Ectodermal cell (in vitro differentiated cells): Measurements from ENCODE around the gene KHSRP.
"Not testable (repeated sequence)": the region's sequence is repeated elsewhere in the genome, so short reads cannot be mapped to it uniquely, and the experiment has no call there.

ENCODE experiments used
- H3K27ac ChIP-seq: 2 replicates; pipeline ENCODE4 v1.7.0; 2013; ENCODE audit warnings: mild to moderate bottlenecking, low read depth, low read length; ENCODE audit not compliant: insufficient read depth, poor library complexity, severe bottlenecking
- H3K27me3 ChIP-seq: 2 replicates; pipeline ENCODE4 v1.7.0; 2013; ENCODE audit warnings: mild to moderate bottlenecking, low read length; ENCODE audit not compliant: insufficient read depth, control insufficient read depth, poor library complexity, severe bottlenecking
- H3K36me3 ChIP-seq: one replicate; pipeline ENCODE4 v1.7.0; 2013; ENCODE audit warnings: low read length; ENCODE audit not compliant: control insufficient read depth, insufficient read depth
- H3K4me1 ChIP-seq: one replicate; pipeline ENCODE4 v1.7.0; 2013; ENCODE audit warnings: low read length; ENCODE audit not compliant: control insufficient read depth, insufficient read depth
- H3K4me3 ChIP-seq: 2 replicates; pipeline ENCODE4 v1.7.0; 2013; ENCODE audit warnings: low read depth, low read length, control low read depth; ENCODE audit not compliant: insufficient read depth
- H3K9me3 ChIP-seq: 2 replicates; pipeline ENCODE4 v1.7.0; 2013; ENCODE audit warnings: mild to moderate bottlenecking, low read length, moderate library complexity; ENCODE audit not compliant: control insufficient read depth
- WGBS, 2 experiments: methylation state at CpG; one replicate each; pipeline ENCODE4 v1.1.7; 2013; ENCODE audit warnings: missing lambda C conversion rate in 2 of 2; 5-methylcytosine and 5-hydroxymethylcytosine counted together

Gene KHSRP

DNA sequence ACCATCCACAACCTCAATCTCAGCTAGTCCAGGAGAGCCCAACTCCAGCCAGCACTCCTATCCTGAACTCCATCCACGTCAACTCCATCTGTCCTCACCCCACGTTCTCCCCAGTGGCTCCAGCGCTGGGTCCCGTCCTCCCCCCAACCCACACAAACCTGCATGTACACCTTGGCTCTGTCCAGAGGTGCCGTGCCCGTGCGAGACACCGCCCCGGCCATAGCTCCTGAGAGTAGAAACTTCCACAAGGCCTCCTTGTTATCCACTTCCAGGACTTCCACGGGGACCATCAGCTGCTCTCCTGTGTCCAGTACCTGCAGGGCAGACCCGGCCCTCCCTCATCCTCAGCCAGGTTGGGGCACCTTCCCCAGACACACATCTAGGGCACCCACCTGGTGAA, 7.3 kb upstream of the KHSRP start:
- Histone ChIP-seq H3K27ac (no peak overlapping the region), H3K27me3 (peaks cover 8% of the 10 kb centered on the region), H3K4me1 (no peaks in the 10 kb centered on the region), H3K9me3 (no peaks in the 10 kb centered on the region), H3K36me3 (no peaks in the 10 kb centered on the region), H3K4me3 (no peak overlapping the region)
- 90 to 93% methylated on average over 11 of the region's 11 CpGs for WGBS, 2 experiments

DNA sequence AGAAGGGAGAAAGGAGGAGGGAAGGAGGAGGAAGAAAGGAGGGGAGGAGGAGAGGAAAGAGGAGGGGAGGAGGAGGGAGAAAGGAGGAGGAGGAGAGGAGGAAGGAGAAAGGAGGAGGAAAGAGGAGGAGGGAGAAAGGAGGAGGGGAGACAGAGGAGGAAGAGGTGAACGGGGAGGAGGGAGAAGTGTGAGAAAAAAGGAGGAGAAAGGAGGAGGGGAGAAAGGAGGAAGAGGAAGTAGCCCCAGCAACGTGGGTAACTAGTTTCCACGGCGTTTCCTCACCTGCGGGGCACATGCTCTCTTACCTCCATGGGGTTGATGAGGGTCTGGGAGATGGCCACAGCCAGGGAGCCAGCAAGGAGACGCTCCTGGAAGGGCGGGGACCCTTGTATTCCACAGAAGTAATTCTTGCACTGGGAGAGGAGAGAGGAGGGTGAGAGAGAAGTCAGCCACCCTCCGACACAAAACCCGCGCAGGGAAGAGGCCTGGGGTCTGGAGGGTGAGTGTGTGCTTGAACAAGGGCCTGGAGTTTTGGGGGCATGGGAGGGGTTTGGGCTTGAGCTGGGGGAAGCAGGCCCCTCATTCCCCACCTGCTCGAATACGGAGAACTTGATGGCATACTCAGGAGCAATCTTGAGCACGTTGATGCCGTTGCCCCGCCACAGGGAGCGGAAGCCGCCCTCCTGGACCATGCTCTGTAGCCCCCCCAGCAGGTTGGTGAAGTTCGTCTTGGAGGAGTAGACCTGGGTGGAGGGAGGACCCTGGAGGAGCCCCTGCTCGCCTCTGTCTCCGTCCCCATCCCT, 5.0 kb upstream of the KHSRP start:
- Histone ChIP-seq H3K9me3 (no peaks in the 10 kb centered on the region), H3K27me3 (peaks cover 8% of the 10 kb centered on the region), H3K27ac (no peak overlapping the region), H3K36me3 (no peaks in the 10 kb centered on the region), H3K4me3 (no peak overlapping the region), H3K4me1 (no peaks in the 10 kb centered on the region)
- WGBS, 2 experiments: 66 to 67% methylated on average over 20 of the region's 20 CpGs

DNA sequence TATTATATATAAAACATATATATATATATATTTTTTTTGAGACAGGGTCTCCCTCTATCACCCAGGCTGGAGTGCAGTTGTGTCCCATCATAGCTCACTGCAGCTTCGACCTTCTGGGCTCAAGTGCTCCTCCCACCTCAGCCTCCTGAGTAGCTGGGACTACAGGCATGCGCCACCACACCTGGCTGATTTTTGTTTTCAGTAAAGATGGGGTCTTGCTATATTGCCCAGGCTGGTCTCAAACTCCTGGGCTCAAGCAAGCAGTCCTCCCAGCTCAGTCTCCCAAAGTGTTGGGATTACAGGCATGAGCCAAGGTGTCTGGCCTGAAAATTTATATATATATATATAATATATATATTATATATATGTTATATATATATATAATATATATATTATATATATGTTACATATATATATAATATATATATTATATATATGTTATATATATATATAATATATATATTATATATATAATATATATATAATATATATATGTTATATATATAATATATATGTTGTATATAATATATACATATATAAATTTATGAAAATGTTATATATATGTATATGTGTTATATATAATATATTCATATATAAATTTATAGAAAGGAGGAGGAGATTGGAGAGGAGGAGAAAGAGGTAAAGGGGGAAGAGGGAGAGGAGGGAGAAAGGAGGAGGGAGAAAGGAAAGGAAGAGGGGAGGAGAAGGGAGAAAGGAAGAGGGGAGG, 4.2 kb upstream of the KHSRP start:
- 82 to 92% methylated on average over 2 of the region's 2 CpGs for WGBS, 2 experiments
- not testable (repeated sequence) for H3K9me3 ChIP-seq, H3K4me3 ChIP-seq

DNA sequence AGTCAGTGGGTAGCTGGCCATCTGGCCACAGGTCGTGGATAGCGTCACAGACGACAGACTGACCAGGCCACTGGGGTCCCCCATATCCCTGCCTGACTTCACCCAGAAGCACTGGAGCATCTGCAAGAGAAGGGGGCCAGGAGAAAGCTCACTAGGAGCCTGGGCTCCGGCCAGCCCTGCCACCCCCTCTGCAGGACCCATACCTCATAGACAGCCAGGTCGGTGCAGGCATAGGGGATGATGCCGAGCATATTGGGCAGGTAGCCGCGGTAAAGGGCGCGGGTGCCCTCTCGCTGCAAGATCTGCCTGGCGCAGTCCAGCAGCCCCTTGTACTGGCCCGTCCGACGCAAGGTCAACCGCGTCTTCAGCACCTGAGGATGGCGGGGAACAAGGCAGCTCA, 2.5 kb upstream of the KHSRP start:
- Histone ChIP-seq H3K36me3 (no peaks in the 10 kb centered on the region), H3K4me1 (no peaks in the 10 kb centered on the region), H3K27me3 (peaks cover 8% of the 10 kb centered on the region), H3K4me3 (no peak overlapping the region), H3K27ac (no peak overlapping the region), H3K9me3 (no peaks in the 10 kb centered on the region)
- 94 to 96% methylated on average over 18 of the region's 18 CpGs for WGBS, 2 experiments

More for the DNA sequence above, 4.2 kb upstream of the KHSRP start:
- H3K4me1 ChIP-seq, H3K27ac ChIP-seq, H3K36me3 ChIP-seq, H3K27me3 ChIP-seq: not testable (repeated sequence)

DNA sequence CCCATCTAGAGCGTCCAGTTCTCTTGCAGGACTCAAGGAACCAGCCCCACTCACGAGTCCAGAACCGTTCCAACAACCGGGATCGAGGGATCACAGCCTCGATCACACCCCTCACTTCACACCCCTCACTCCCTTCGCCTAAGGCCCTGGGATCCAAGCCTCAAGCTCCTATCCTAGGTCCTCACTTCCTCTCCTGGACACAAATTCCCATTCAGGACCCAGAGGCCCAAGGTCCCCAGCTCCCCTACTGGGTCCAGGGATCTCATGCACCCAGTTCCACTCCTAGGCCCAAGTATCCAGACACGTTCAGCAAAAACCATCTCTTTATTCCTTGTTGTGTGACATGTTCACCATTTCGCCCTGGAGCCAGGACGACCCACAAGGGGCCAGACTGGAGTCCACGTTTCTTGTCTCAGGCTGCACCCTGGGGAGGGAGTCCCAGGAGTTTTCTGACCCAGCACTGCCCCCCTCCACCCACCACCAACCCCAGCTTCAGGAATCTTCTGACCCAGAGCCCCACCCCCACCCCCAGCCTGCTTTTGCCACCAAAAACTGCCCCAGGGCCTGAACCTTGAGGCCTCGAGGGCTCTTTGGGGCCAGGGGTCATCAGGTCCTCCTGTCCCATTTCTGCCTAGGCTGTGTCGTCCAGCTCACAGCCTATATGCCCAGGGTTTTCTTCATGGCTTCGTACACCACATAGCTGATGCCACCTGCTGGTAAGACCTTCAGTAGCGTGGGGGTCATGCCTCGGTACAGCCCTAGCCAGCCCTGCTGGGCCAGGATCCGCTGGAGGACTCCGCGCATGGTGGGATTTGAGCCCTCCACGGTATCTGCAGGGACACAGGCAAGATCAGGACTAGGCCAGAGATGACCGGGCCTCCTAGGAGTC, 1.4 kb upstream of the KHSRP start:
- H3K9me3 ChIP-seq: no peaks in the 10 kb centered on the region
- 93% methylated on average over 21 of the region's 21 CpGs for WGBS, 2 experiments
- no peaks in the 10 kb centered on the region for H3K4me1 ChIP-seq
- H3K4me3 ChIP-seq: peak overlapping the region; percentile 7
- H3K36me3 ChIP-seq: peaks cover 4% of the 10 kb centered on the region
- peaks cover 8% of the 10 kb centered on the region for H3K27me3 ChIP-seq
- H3K27ac ChIP-seq: peak overlapping the region; percentile 52

DNA sequence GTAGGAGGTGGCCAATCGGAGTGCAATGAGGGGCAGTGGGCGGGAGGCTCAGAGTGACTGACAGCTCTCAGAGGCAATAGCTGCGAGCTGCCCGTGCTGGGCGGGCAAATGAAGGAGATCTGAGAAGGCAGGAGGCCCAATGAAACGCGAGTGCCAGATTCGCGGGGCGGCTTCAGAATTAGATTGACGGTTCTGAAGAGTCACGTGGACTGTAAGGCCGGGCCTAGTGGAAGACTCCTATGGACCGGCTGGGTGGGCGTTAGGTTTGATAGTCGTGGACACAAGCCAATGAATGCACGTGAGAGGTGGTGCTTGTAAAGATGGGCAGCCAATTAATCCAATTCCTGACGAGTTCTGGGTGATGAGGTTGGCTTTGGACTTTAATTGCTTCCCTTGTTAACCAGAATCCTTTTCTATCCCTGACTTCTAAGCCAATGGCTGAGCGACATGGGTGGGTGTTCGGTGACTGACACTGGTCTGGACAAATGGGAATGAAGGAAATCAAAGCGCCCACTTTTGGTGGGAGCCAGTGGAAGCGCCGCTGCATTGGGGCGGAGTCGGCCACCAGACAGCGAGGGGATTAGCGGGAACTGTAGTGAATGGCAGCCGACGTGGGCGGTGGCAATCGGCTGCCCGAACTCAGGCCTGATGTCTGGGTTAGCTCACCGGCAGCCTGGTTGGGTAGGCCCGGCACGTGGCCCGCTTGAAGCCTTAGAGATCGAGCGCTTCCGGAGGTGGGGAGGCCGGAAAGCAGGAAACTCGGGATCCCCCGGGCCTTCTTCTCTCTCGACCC, 524 bp upstream of the KHSRP start:
- Histone ChIP-seq H3K36me3 (peaks cover 11% of the 10 kb centered on the region), H3K9me3 (no peaks in the 10 kb centered on the region), H3K27me3 (peaks cover 8% of the 10 kb centered on the region), H3K27ac (peak overlapping the region; percentile 52), H3K4me1 (no peaks in the 10 kb centered on the region), H3K4me3 (peak overlapping the region; percentile 7)
- WGBS, 2 experiments: 13% methylated on average over 43 of the region's 43 CpGs

DNA sequence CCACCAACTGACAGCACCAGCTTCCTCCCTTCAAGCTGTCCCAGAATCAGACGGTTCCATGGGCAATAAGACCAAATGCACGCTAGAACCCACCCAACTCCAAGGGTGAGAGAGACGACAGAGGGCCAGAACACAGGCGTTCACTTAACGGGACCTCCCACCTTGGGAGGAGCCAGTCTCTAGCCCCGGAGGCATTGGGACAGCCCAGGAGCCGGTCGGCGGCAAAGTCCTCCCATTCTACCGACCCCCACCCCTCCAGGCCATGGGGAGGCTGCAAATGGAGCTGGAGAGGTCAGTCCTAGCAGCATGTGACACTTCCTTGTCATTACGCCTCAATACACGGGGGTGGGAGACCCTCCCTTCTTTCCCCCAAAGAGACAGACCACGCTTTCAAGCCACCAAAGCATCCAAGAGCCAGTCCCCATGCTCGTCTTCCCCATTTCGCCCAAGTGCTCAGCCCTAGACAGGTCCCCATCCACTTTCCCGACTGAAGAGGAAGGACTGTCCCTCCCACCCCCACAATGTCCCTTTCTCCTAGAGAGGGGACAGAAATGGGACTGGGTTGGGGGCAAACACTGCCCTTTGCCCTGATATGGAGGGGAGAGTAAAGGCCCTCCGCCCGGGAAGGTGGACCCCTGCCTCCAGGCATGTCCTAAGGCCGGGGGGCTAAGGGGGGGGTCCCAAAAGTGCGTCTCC, 964 bp downstream of the KHSRP start:
- Histone ChIP-seq H3K27ac (no peak overlapping the region), H3K4me1 (no peaks in the 10 kb centered on the region), H3K9me3 (no peaks in the 10 kb centered on the region), H3K27me3 (no peaks in the 10 kb centered on the region), H3K4me3 (peak overlapping the region; percentile 79), H3K36me3 (peaks cover 26% of the 10 kb centered on the region)
- 1% methylated on average over 20 of the region's 20 CpGs for WGBS, 2 experiments

DNA sequence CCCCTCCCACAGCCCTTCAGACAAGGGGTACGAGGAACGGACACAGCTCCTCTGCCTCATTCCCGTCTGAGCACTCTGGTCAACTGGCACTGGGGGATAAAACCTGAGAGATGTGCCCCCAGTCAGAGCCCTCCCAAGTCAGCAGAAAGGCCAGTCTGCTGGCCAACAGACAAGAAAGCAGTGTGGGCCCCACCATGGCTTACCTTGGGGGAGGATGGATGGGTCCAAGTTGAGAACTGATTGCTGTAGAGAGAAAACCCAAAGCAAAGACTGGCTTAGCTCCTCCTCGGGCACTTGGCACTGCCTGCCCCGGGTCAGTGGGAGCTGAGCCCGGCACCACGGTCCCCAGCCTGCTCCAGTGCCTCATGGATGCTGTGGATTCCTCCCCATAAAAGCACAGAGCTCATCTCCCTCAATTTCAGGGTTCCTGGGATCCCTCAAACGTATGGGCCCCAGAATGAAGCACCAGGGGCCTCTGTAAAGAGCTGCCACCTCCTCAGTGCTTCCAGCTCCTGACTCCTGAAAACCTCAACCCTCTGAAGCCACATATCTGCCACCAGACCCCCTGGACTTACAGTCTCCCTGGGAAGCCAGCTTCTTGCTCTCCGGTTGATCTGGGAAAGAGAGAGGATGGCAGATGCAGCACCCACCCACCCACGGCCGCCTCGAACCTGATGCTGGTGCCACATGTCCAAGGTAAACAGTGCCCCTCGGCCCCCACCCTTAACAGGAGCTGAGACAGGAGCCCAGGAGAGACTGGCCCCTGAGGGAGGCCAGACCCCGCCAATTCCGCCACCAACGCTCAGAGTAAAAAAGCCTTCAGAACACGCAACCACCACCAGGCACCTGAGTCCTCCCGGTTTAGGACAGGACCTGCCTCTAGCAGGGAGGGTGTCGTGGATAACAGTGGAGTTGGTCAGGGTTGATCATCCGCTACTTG, 3.3 kb downstream of the KHSRP start:
- no peaks in the 10 kb centered on the region for H3K4me1 ChIP-seq
- no peak overlapping the region for H3K27ac ChIP-seq
- H3K4me3 ChIP-seq: no peak overlapping the region
- H3K9me3 ChIP-seq: no peaks in the 10 kb centered on the region
- H3K36me3 ChIP-seq: peaks cover 47% of the 10 kb centered on the region
- H3K27me3 ChIP-seq: no peaks in the 10 kb centered on the region
- WGBS, 2 experiments: 95 to 96% methylated on average over 20 of the region's 20 CpGs
